Esophagus squamous epithelium (tissue), 5 donors: ENCODE results near the gene NR5A2. TPM values are rescaled to one million over a fixed set of nuclear protein-coding genes. Genes with fewer than 3 reads are reported as not detected.

Experiments
- DNase-seq: peaks from one replicate; lab custom pipeline; 2025; lab: John Stamatoyannopoulos, UW
- H3K27ac ChIP-seq, 4 donors: fragments of 200-600 bp; sonication (generic); one replicate each; pipeline ENCODE4 v1.5.1; 2016 to 2019; ENCODE audit warnings: mild to moderate bottlenecking in 1 of 4
- H3K27me3 ChIP-seq, 4 donors: fragments of 200-600 bp; sonication (generic); 1 replicate in 3 of 4; 2 replicates in 1 of 4; pipeline versions ENCODE4 v1.5.1 to v1.6.0; 2017 to 2021; ENCODE audit warnings: antibody characterized with exemption in 1 of 4
- H3K36me3 ChIP-seq, 3 donors: fragments of 200-600 bp; sonication (generic); one replicate each; pipeline ENCODE4 v1.5.1; 2016 to 2019
- H3K4me1 ChIP-seq, 3 donors: fragments of 200-600 bp; sonication (generic); one replicate each; pipeline ENCODE4 v1.5.1; 2017 to 2019
- H3K4me3 ChIP-seq, 4 donors: fragments of 200-600 bp; sonication (generic); 1 replicate in 3 of 4; 2 replicates in 1 of 4; pipeline ENCODE4 v1.5.1; 2016 to 2019; ENCODE audit warnings: mild to moderate bottlenecking in 2 of 4, moderate library complexity in 1 of 4
- H3K9me3 ChIP-seq, 3 donors: fragments of 200-600 bp; sonication (generic); one replicate each; pipeline ENCODE4 v1.5.1; 2016 to 2019
- CTCF ChIP-seq, 6 experiments: fragments of 450-650 bp in 4 of 6; fragments of 200-600 bp in 2 of 6; sonication (generic) in 2 of 6; IDR thresholded peaks; one replicate each; pipeline ENCODE4 v1.5.1; 2016 to 2019; ENCODE audit warnings: antibody characterized with exemption in 6 of 6, mild to moderate bottlenecking in 4 of 6, moderate library complexity in 4 of 6
- POLR2A ChIP-seq, 4 donors: fragments of 450-650 bp; IDR thresholded peaks; one replicate each; pipeline ENCODE4 v1.6.1; 2017; ENCODE audit warnings: antibody characterized with exemption in 4 of 4, mild to moderate bottlenecking in 4 of 4, moderate library complexity in 3 of 4
- WGBS, 2 donors: methylation state at CpG; one replicate each; pipeline ENCODE4 v1.1.5; 2018; 5-methylcytosine and 5-hydroxymethylcytosine counted together
- intact Hi-C: fragments of 100-400 bp; cut with DNase I; formaldehyde crosslinking; loops from one replicate; pipeline ENCODE4 v1.15.0; 2022
- total RNA-seq, 4 donors: library from RNA; depleted of rRNA; stranded (reverse); fragments of >200 nt; gene quantifications; one replicate each; pipeline ENCODE4 v1.1.0, GENCODE V29; 2016
- donor health status: DM: yes; HTN: yes; CAD: no.

The NR5A2 gene
- total RNA-seq, 4 donors from 2014 or later = 0.30 to 4.2 (median 0.87) TPM

GRCh38 chr1:200035397-200035955 is 8.0 kb downstream of the NR5A2 start:
- no peak for DNase-seq
- Histone ChIP-seq H3K4me3 (peak overlapping the region in 3 of 4 donors; percentile 17 to 29 (median 17)), H3K36me3 (no peaks in the 10 kb centered on the region), H3K9me3 (no peaks in the 10 kb centered on the region), H3K4me1 (peaks cover 10 to 45% (median 20%) of the 10 kb centered on the region in 3 donors), H3K27ac (no peak overlapping the region), H3K27me3 (peaks cover 26 to 100% (median 43%) of the 10 kb centered on the region in 4 donors)
- WGBS, 2 donors = 6 to 15% methylated on average over 16 to 19 of the region's 36 CpGs
- TF ChIP-seq CTCF (IDR thresholded peaks at IDR 0.05) = no peak
- no peak for TF ChIP-seq POLR2A (IDR thresholded peaks at IDR 0.05)
- intact Hi-C loops = no loop called here

DNA sequence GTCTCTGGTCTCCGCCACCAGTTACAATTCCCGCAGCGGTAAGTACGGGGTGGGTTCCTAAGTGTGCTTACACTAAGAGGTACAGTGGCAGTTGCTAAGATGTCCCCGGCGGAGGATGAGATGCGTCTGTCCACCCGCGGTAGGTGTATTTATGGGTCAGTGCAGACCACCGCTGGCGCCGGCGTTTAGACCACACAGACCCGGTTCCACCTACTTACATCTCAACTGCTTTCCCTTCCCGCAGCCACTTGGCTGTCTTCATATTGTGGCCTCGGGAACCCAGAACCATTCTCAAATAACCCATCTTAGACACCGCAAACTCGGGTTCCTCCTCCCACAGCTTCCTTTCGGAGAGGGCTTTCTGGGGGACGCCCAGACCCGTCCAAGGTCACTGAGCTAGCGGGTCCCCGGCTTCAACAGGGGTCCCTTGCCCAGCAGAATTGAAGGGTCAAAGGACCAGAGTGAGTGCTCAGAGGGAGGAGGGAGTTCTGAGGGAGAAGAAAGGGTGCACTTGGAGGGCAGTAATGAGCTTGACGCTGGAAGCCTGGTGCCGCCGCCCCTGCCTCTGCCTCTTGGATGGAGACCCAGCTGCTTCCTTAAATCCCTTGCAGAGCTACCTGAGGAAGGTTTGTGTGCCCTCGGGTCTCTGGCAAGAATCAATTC is 8.6 kb downstream of the NR5A2 start:
- Histone ChIP-seq H3K4me3 (no peak overlapping the region), H3K27me3 (peaks cover 30 to 100% (median 49%) of the 10 kb centered on the region in 4 donors), H3K27ac (no peak overlapping the region), H3K36me3 (no peaks in the 10 kb centered on the region), H3K4me1 (peaks cover 10 to 51% (median 20%) of the 10 kb centered on the region in 3 donors), H3K9me3 (no peaks in the 10 kb centered on the region)
- no peak for TF ChIP-seq POLR2A (IDR thresholded peaks at IDR 0.05)
- TF ChIP-seq CTCF (IDR thresholded peaks at IDR 0.05) = no peak
- no peak for DNase-seq
- WGBS, 2 donors = 15 to 16% methylated on average over 12 to 20 of the region's 27 CpGs
- intact Hi-C loops = no loop called here

DNA sequence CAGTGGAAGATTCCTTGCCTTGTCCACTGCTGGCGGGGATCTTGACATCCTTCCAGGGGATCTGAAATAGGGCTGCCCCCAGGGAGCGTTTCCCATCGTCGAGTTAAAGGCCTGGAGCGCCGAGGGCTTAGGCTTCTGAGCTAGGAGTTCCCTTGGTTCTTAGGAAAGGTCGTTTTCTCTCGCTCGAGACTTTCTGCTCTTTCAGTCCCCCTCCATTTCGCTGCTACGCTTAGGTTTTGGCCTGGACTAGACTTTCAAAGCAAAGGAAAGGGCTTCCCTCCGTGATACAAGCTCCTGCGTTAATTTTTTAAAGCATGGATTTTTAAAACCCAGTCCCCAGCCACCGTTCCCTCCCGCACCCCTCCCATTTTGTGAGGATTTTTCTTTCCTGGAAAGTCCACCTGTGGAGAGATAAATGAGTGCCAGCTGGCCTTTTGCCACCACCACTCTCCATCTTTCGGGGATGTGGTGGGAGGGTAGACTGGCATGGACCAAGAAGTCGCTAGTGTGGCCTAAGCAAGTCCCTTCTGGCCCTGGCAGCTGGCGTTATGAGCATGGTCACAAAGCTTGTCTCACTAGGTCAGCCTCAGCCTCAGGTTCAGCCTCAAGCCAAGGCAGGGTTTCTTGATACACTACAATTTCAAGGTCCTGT is 9.2 kb downstream of the NR5A2 start:
- Histone ChIP-seq H3K4me1 (peaks cover 10 to 56% (median 20%) of the 10 kb centered on the region in 3 donors), H3K27ac (no peak overlapping the region), H3K27me3 (peaks cover 33 to 100% (median 55%) of the 10 kb centered on the region in 4 donors), H3K4me3 (no peak overlapping the region), H3K9me3 (no peaks in the 10 kb centered on the region), H3K36me3 (no peaks in the 10 kb centered on the region)
- intact Hi-C loops = no loop called here
- WGBS, 2 donors = 27 to 39% methylated on average over 18 of the region's 18 CpGs
- DNase-seq = no peak
- TF ChIP-seq CTCF (IDR thresholded peaks at IDR 0.05) (no peak), POLR2A (IDR thresholded peaks at IDR 0.05) (no peak)

- no peak overlapping the region for H3K27ac ChIP-seq
- no peak for TF ChIP-seq POLR2A (IDR thresholded peaks at IDR 0.05)
- TF ChIP-seq CTCF (IDR thresholded peaks at IDR 0.05) = no peak
- no peak overlapping the region for H3K4me3 ChIP-seq
- no peak for DNase-seq
- peaks cover 15 to 62% (median 22%) of the 10 kb centered on the region in 3 donors for H3K4me1 ChIP-seq
- WGBS, 2 donors = 79 to 90% methylated on average over 2 of the region's 2 CpGs
- H3K27me3 ChIP-seq = peaks cover 39 to 100% (median 61%) of the 10 kb centered on the region in 4 donors
- intact Hi-C loops = no loop called here
- H3K36me3 ChIP-seq = no peaks in the 10 kb centered on the region
- H3K9me3 ChIP-seq = no peaks in the 10 kb centered on the region
These were observed 10.0 kb downstream of the NR5A2 start for GRCh38 chr1:200037501-200037900.

GRCh38 chr1:200037904-200038303 is 10.4 kb downstream of the NR5A2 start:
- Histone ChIP-seq H3K27ac (no peak overlapping the region), H3K4me1 (peaks cover 18 to 66% (median 24%) of the 10 kb centered on the region in 3 donors), H3K27me3 (peaks cover 40 to 100% (median 64%) of the 10 kb centered on the region in 4 donors), H3K36me3 (no peaks in the 10 kb centered on the region), H3K9me3 (no peaks in the 10 kb centered on the region), H3K4me3 (no peak overlapping the region)
- no peak for DNase-seq
- 63 to 64% methylated on average over 8 of the region's 8 CpGs for WGBS, 2 donors
- intact Hi-C loops = no loop called here
- TF ChIP-seq CTCF (IDR thresholded peaks at IDR 0.05) = no peak
